ENCODE measurements around the gene AMZ1.
"Not testable (repeated sequence)": the region's sequence is repeated elsewhere in the genome, so short reads cannot be mapped to it uniquely, and the experiment has no call there.

AMZ1 gene

DNA sequence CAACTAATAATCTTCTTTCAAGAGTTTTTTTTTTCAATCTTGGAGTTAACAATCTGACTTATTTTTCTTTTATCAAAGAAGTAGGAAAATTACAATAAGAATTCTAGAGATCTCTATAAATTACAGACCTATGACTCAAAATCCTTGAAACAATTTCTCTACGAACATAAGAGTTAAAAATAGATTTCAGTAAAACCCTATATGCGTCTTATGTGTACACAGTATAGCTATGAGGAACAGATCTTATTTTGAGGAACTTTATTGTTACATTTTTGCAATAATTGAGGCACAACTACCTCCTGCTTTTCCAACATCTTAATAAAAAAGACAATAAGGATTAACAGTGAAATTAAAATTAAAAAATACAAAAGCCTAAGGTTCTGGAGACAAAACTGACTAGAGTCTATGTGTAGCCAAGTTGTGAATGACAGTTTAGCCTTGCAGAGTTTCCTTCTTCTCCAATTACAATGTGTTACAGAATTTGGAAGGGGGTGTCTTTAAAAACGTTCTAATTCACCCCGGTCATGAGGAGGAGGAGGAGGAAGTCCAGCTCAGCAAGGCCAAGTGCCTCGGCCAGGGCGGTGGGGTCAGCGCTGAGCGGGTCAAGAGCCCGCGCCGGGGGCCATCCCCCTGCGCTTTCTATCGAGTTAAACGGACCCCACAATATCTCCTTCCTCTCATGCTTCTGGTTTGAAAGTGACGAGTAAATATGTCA is 40.5 kb downstream of the AMZ1 start:
- no peak for DNase-seq

GRCh38 chr7:2729031-2729892 is 41.3 kb downstream of the AMZ1 start:
- peak in 7 of 14 donors; percentile 36 to 60 (median 41) for DNase-seq

DNA sequence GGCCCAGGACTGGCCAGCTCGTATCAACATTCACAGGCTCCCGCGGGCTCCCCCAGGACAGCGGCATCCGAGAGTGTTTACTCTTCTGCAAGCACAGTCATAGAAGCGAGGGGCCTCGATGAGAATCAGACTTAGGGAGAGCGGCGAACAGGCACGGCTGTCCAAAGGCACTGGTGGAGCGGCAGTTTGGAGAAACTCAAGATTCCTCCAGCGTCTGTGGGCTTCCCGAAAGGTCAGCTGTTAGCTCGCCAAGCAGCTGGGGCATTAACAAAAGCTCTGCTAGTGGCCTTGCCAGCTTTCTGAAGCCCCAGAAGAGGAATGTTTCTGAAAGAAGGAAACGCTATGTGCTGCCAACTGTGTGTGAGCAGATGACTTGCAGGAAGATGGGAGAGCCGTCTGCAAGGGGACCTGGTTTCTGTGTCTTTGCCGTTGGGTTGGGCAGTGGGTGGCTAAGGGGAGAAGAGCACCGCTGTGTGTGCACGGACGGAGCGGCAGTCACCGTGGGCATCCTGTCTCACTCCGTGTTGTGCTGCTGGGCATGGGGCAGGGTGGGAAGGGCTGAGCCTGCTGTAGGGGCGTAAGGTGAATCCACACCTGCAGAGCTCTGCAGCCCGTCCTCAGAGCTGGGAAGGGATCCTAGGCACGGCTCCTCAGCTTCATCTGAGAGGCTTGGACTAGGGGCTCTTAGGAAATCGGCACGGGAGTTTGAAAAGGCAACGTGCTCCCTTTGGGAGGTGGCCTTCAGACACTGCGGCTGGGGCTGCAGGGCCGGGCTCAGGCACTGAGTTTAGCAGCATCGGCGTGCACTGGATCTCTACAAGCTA is 42.1 kb downstream of the AMZ1 start:
- DNase-seq: peak in 11 of 14 donors; percentile 6 to 86 (median 59)

DNA sequence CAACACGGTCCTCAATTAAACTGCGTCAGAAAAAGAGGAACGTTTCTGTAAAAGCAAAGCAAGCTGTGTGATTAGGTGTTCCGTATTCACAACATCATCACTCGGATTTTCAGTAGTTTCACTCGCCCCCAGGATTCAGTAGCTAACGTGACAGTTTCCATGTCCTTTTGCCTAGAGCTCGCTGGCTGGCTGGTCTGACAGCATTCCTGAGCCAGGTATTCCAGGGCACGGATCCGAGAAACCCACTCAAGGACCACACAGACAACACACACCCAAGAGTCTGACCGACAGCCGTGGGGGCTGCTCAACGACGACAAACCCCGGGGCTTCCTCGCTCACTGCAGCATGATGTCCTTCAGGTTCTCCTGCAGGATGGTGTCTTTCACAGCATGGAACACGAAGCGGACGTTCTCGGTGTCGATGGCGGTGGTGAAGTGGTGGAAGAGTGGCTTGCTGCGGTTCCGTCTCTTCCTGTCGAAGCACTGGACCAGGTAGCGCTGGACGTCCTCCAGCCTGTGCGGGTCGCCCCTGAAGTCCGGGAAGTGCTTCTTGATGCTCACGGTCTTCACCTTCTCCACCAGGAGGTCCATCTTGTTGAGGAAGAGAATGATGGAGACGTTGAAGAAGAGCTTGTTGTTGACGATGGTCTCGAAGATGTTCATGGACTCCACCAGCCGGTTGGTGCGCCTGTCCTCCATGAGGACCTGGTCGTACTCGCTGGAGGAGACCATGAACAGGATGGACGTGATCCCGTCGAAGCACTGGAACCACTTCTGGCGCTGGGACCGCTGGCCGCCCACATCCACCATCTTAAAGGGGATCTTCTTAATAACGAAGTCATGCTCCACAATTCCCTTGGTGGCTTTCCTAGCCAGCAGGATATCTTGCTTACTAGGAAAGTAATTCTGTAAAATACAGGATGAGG is 43.1 kb downstream of the AMZ1 start:
- DNase-seq: no peak

DNA sequence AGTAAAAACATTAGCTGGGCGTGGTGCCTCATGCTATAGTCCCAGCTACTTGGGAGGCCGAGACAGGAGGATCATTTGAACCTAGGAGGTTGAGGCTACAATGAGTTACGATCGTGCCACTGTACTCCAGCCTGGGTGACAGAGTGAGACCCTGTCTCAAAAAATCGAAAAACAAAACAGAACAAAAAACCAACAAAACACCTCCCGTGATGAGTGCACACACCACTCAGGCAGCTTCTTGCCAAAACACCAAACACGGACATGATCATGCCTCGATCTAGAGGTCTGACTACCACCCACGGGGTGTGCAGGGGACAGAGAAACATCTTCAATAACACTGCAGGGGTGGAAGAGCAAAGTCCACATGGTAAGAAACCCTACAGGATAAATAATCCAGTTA is 44.4 kb downstream of the AMZ1 start:
- no peak for DNase-seq

DNA sequence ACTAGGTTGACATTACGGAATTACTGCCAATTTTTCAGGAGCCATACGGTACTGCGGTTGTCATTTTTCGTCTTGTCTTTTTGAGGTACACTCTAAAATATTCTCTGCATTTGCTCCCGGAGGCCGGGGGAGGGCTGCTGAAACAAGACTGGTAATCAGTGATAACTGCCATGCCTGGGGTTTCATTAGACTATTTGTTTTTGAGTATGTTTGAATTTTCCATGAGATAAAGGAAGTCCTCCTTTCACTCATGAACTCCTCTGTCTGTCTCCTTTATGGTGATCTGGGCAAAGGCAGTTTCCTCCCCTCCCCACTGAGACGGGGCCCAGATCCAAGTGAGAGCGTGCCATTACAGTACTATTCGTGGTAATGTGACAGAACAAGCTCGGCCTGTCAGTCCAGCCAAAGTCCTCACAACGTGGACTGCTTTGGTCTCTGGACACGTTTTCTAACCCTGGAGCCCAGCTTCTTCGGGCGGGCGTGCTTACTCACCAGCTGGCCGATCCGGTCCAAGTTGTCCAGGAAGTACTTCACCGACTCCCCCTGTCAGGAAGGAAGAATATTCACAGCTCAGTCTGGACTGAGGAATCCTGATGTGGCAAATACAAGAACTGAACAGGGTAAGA is 45.1 kb downstream of the AMZ1 start:
- peak in 9 of 14 donors; percentile 14 to 91 (median 38) for DNase-seq

DNA sequence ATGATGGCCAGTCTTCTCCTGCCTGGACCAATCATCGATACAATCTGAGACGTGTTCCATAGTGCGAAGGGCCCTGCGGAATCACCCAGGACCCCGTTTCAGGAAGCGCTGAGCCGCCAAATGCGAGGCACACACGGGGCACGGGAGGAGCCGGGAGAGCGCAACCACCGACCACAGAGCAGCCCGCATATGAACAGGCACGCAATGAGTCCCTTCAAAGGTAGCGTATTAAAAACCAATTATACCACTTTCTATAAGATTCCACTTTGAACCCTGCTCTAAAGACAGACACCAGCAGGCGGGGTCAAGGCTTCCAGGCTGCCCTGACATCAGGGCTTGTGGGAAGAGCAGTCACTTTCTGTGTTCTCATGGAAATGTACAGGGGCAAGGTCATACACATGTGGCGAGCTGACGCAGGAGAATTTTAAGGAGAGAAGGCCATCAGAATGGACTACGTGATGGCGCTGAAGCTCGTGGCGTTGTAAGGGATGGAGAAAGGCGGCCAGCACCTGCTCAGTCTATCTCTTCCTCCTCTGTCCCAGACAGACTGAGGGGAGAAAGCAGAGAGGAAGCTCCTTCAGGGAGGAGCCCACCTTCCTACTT is 46.2 kb downstream of the AMZ1 start:
- DNase-seq: no peak

DNA sequence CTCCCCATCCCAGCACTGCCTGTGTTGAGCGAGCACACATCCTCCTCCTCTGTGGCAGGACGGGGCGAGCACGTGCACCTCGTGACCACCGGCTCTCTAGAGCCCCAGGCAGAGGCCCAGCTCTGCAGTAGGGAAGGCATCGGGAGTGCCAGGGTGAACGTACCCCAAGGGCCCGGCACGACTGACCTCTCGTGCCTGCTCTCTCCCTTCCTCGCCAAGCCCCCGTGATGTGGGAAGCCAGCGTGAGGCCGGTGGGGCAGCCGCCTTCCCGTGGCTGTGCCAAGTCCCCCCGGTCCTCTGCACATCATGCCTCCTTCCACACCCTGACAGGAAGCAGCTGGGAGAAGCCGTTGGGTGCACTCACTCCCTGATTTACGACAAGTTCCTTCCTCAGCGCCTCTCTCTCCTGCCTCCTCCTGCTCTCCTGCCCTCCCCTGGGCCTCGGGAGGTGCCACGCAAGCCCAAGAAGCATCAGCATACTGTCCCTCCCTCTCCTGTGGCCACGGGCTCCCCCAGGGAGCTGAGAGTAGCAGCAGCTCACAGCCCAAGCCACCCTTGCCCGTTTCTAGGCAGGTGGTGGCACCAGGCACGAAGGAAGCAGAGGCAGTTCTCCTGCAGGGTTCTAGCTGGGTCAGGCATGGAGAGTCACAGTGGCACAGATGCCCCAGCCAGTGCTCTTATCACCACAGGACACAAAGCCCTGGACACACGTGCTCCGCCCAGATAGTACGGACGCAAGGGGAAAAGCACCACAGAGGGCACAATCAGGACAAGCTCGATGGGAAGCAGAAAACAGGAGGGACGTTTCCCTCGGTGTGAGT is 47.0 kb downstream of the AMZ1 start:
- DNase-seq: peak in 7 of 14 donors; percentile 10 to 77 (median 48)

- no peak for DNase-seq
Measured at GRCh38 chr7:2735744-2736143, 47.7 kb downstream of the AMZ1 start.

- no peak for DNase-seq
Measured at GRCh38 chr7:2736411-2736914, 48.5 kb downstream of the AMZ1 start.

DNA sequence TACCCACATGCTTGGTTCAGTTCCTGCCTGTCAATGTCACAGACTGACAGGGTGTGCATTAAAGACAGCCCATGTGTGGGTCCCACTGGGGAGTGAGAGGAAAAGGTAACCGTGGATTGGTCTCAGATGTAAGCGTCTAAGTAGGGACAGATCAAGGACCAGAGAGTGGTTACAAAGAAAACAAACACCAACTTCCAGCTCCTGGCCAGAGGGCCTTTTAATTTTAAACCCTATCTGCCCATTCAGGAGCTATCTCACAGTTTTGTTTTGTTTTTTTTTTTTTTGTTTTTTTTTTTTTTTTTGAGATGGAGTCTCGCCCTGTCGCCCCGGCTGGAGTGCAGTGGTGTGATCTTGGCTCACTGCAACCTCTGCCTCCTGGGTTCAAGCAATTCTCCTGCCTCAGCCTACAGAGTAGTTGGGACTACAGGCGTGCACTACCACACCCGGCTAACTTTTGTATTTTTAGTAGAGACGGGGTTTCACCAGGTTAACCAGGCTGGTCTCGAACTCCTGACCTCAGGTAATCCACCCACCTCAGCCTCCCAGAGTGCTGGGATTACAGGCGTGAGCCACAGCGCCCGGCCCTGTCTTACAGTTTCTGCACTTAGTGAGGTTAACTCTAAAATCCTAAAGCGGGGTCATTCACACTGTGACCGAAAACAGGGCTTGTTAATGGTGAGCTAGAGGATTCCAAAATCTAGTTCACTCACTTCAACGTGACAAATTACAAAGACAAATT is 49.2 kb downstream of the AMZ1 start:
- not testable (repeated sequence) for DNase-seq

DNA sequence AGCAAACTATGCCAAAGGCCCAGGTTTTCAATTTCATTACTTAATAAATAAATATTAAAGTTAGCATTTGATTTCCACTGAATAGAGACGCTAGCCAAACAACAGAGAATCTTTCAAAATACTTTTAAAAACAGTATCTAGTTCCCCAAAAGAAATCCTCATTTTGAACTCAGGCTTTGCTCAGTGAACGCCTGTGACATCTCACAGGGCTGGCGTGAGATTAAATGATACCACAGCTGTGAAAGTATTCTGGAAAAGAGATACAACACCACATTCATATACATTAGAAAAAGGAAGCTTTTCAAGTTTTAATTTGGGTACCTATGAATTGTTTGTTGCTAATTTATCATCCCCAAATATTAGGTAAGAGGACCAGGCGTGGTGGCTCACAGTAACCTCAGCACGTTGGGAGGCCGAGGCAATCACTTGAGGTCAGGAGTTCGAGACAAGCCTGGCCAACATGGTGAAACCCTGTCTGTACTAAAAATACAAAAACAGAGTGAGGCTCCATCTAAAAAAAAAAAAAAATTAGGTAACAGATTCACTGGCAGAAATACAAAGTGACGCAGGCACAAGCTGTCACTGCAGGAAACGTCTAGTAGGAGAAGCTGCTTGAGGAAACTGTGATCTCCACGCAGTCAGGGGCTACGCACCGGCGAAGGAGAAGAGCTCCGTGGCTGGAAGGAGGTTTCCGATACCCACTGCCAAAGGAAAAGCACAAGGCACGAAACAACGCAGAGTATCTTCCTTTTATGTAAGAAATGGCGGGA is 50.0 kb downstream of the AMZ1 start:
- peak in 2 of 14 donors; percentile 24 to 87 for DNase-seq

DNA sequence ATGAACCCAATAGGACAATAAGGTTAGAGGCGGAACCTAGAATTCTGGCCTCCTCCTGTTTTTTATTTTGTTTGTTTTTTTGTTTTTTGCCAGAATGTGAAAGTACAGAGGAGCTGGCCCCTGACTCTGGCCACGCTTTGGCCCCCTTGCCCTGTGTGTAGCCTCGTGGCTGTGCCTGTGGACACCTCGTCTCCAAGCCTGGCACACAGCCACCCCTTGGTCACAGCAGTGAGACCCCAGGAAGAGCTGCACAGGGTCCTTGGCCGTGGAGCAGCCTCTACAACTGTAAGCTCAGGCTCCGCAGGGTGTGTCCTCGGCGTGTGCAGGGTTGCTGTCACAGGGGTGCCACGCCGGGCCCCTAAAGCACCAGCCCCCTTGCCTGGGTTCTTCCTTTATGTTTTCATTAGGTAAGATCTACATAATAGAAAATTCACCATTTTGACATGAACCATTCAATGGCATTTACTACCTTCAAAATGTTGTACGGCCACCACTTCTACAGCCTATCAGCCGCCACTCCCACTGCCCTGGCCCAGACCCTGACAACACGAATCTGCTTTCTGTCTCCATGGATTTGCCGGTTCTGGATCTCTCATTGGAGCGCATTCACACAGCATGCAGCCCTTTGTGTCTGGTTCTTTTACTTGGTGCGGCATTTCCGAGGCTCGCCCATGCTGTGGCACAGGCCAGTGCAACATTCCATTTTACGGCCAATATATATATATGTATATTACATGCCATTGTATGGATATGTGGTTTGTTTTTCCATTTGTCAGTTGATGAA is 51.0 kb downstream of the AMZ1 start:
- no peak for DNase-seq

- DNase-seq: not testable (repeated sequence)
Measured at GRCh38 chr7:2743523-2744185, 55.7 kb downstream of the AMZ1 start.

GRCh38 chr7:2748684-2749083 is 60.7 kb downstream of the AMZ1 start:
- DNase-seq: not testable (repeated sequence)

- DNase-seq: no peak
Measured at GRCh38 chr7:2750004-2750407, 62.0 kb downstream of the AMZ1 start.

DNA sequence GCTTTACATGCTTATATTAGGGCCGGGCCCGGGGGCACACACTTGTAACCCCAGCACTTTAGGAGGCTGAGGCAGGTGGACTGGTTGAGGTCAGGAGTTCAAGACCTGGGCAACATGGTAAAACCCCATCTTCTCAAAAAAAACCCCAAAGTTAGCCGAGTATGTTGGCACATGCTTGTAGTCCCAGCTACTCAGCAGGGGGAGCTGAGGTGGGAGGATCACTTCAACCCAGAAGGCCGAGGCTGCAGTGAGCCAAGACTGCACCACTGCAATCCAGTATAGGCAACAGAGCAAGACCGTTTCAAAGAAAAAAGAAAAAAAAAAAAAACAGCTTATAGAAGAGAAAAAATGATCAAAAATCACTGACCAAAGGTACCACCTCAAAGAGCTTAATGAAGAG is 63.1 kb downstream of the AMZ1 start:
- DNase-seq: no peak
